DOHH2 (cell line): ENCODE data around the gene LSM6.
A peak's percentile ranks its signal among the peaks of the same experiment; 100 is the strongest.

ENCODE experiments used
- H3F3A ChIP-seq: fragments of 200-600 bp; sonication (generic), shearing (Covaris generic); 2 replicates; pipeline ENCODE4 v1.6.0; 2016; ENCODE audit warnings: antibody characterized with exemption, mild to moderate bottlenecking; ENCODE audit not compliant: control insufficient read depth, insufficient read depth
- H3K27ac ChIP-seq: fragments of 200-600 bp; sonication (generic); 2 replicates; pipeline ENCODE4 v1.5.1; 2014; ENCODE audit warnings: low read depth, mild to moderate bottlenecking, low read length, moderate library complexity
- H3K27me3 ChIP-seq: fragments of 200-600 bp; sonication (generic); 2 replicates; pipeline ENCODE4 v1.6.1; 2014; ENCODE audit warnings: mild to moderate bottlenecking, low read length, mixed read lengths; ENCODE audit not compliant: control insufficient read depth
- H3K36me3 ChIP-seq: fragments of 200-600 bp; sonication (generic); 2 replicates; pipeline ENCODE4 v1.6.1; 2014; ENCODE audit warnings: mild to moderate bottlenecking, low read length, moderate library complexity, mixed read lengths; ENCODE audit not compliant: control insufficient read depth
- H3K4me1 ChIP-seq: fragments of 200-600 bp; sonication (generic); 2 replicates; pipeline ENCODE4 v1.6.1; 2014; ENCODE audit warnings: mild to moderate bottlenecking, low read length, mixed read lengths; ENCODE audit not compliant: control insufficient read depth
- H3K4me2 ChIP-seq: fragments of 200-600 bp; sonication (generic); 2 replicates; pipeline ENCODE4 v1.6.0; 2014; ENCODE audit warnings: mild to moderate bottlenecking, low read length, moderate library complexity
- H3K4me3 ChIP-seq: fragments of 200-600 bp; sonication (generic); 2 replicates; pipeline ENCODE4 v1.5.1; 2014; ENCODE audit warnings: mild to moderate bottlenecking, low read length, mixed read lengths
- H3K79me2 ChIP-seq: fragments of 200-600 bp; sonication (generic); 2 replicates; pipeline ENCODE4 v1.6.1; 2014; ENCODE audit warnings: mild to moderate bottlenecking, low read length, mixed read lengths; ENCODE audit not compliant: control insufficient read depth
- H3K9me2 ChIP-seq: fragments of 200-600 bp; sonication (generic); replicated peaks from 2 replicates; pipeline ENCODE4 v1.6.1; 2014; ENCODE audit warnings: mild to moderate bottlenecking, low read length, mixed read lengths; ENCODE audit not compliant: control insufficient read depth
- H3K9me3 ChIP-seq: fragments of 200-600 bp; sonication (generic); 2 replicates; pipeline ENCODE4 v1.6.1; 2014; ENCODE audit warnings: antibody characterized with exemption, low read length, mixed read lengths; ENCODE audit not compliant: control insufficient read depth, insufficient read depth
- H4K20me1 ChIP-seq: fragments of 200-600 bp; sonication (generic); 2 replicates; pipeline ENCODE4 v1.6.0; 2014; ENCODE audit warnings: low read depth, mild to moderate bottlenecking, antibody characterized with exemption, low read length, moderate library complexity; ENCODE audit not compliant: control insufficient read depth, insufficient read depth
- CTCF ChIP-seq: fragments of 200-600 bp; sonication (generic); IDR thresholded peaks from one replicate; pipeline ENCODE4 v1.5.1; 2014; ENCODE audit warnings: antibody characterized with exemption, mild to moderate bottlenecking, low read depth, low read length; ENCODE audit not compliant: poor library complexity, severe bottlenecking
- EZH2phosphoT487 ChIP-seq: fragments of 200-600 bp; sonication (generic); IDR thresholded peaks from 2 replicates; pipeline ENCODE4 v1.6.1; 2017; ENCODE audit warnings: borderline replicate concordance, mild to moderate bottlenecking, antibody characterized with exemption, low read length, moderate library complexity, mixed read lengths

LSM6 gene

DNA sequence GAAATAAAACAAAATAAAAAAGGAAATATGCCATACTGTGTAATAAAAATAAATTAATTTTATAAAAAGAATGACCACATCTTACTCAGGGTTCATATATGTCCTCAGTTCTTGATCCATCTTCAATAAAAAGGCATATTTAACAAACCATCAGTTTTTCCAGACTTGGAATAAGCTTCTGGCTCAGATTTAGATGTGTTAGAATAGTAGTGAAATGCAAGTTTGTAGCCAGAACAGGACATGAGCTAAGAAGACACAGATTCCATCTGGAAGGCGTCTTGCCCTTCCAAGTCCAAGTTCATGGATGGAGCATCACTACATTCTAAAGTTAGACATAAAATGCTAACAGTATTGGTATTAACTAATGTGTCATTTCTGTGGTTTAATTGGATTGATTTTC lies 10.3 kb upstream of the LSM6 start:
- no peaks in the 10 kb centered on the region for H3K79me2 ChIP-seq
- H3K4me2 ChIP-seq = no peak overlapping the region
- TF ChIP-seq EZH2phosphoT487 = no peak
- TF ChIP-seq CTCF = no peak
- H3K4me1 ChIP-seq = no peaks in the 10 kb centered on the region
- no peak overlapping the region for H3K4me3 ChIP-seq
- H4K20me1 ChIP-seq = no peaks in the 10 kb centered on the region
- H3K9me2 ChIP-seq = no peaks in the 10 kb centered on the region
- H3K9me3 ChIP-seq = no peaks in the 10 kb centered on the region
- H3K27ac ChIP-seq = no peak overlapping the region
- H3K27me3 ChIP-seq = no peaks in the 10 kb centered on the region
- H3F3A ChIP-seq = no peaks in the 10 kb centered on the region
- no peaks in the 10 kb centered on the region for H3K36me3 ChIP-seq

DNA sequence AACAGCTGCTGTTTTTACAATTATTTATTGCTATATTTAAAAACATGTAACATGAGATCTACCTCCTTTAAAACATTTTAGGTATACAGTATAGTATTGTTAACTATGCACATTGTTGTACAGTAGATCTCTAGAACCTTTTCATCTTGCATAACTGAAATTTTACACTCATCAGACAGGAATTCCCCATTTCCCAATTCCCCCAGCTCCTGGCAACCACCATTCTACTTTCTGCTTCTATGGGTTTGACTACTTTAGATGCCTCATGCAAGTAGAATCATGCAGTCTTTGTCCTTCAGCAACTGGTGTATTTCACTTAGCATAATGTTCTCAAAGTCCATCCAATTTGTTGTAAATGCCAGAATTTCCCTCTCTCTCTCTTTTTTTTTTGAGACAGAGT lies 9.7 kb upstream of the LSM6 start:
- Histone ChIP-seq H4K20me1 (no peaks in the 10 kb centered on the region), H3K9me2 (no peaks in the 10 kb centered on the region), H3K4me1 (no peaks in the 10 kb centered on the region), H3K27me3 (no peaks in the 10 kb centered on the region), H3K4me3 (no peak overlapping the region), H3K4me2 (no peak overlapping the region), H3K79me2 (no peaks in the 10 kb centered on the region), H3K9me3 (no peaks in the 10 kb centered on the region), H3K27ac (no peak overlapping the region), H3F3A (no peaks in the 10 kb centered on the region), H3K36me3 (no peaks in the 10 kb centered on the region)
- TF ChIP-seq CTCF (no peak), EZH2phosphoT487 (no peak)

DNA sequence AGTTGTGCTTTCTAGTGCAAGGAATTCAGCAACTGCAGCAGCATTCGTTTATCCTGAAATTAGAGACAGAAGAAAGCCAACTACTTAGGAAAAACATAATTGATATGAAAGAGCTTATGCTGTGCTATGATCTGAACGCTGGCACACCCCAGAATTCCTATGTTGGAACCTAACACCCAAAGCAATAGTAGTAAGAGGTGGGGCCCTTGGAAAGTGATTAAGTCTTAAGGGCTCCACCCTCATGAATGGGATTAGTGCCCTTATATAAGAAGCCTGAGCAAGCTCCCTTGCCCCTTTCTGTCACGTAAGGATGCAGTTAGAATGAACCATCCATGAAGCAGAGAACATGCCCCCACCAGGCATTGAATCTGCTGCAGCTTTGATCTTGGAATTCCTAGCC lies 5.4 kb upstream of the LSM6 start:
- TF ChIP-seq CTCF (no peak), EZH2phosphoT487 (no peak)
- Histone ChIP-seq H3K9me3 (no peaks in the 10 kb centered on the region), H3K4me2 (no peak overlapping the region), H3F3A (no peaks in the 10 kb centered on the region), H4K20me1 (no peaks in the 10 kb centered on the region), H3K4me1 (peaks cover 3% of the 10 kb centered on the region), H3K9me2 (no peaks in the 10 kb centered on the region), H3K79me2 (no peaks in the 10 kb centered on the region), H3K36me3 (no peaks in the 10 kb centered on the region), H3K27ac (no peak overlapping the region), H3K27me3 (no peaks in the 10 kb centered on the region), H3K4me3 (no peak overlapping the region)

DNA sequence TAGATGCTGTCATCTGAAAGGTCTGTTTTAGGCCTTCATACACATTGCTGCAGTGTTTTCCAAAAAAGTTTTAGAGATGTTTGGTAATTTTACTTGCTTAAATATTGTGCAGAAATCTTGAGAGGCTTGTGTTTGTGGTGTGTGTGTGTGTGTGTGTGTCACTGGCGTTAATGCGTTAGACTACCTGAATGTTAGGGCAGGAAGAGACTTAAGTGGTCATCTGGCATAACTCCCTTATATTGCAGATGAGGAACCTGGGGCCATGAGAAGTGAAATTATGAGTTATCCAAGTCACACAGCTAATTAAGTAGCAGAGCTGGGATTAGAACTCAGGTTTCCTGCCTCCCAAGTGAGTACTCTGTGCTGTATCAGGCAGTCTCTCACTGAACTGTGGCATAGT lies 1.4 kb downstream of the LSM6 start:
- H4K20me1 ChIP-seq = no peaks in the 10 kb centered on the region
- H3K4me3 ChIP-seq = peak overlapping the region; percentile 87
- H3K4me2 ChIP-seq = peak overlapping the region; percentile 83
- H3K4me1 ChIP-seq = peaks cover 14% of the 10 kb centered on the region
- H3K27me3 ChIP-seq = no peaks in the 10 kb centered on the region
- no peaks in the 10 kb centered on the region for H3K9me3 ChIP-seq
- no peaks in the 10 kb centered on the region for H3F3A ChIP-seq
- H3K9me2 ChIP-seq = no peaks in the 10 kb centered on the region
- H3K27ac ChIP-seq = no peak overlapping the region
- peaks cover 49% of the 10 kb centered on the region for H3K79me2 ChIP-seq
- no peaks in the 10 kb centered on the region for H3K36me3 ChIP-seq
- no peak for TF ChIP-seq CTCF
- no peak for TF ChIP-seq EZH2phosphoT487
